SK-N-SH (cell line): Measurements from ENCODE around the gene ATP6V0C.
A peak's percentile ranks its signal among the peaks of the same experiment; 100 is the strongest.
"Not testable (repeated sequence)": the region's sequence is repeated elsewhere in the genome, so short reads cannot be mapped to it uniquely, and the experiment has no call there.

ENCODE experiments used
- CTCF ChIP-seq: fragments of 200-600 bp; sonication (generic); IDR thresholded peaks from 2 replicates; pipeline ENCODE4 v1.6.1; 2017; ENCODE audit warnings: antibody characterized with exemption, mild to moderate bottlenecking, moderate library complexity
- GABPA ChIP-seq: IDR thresholded peaks from 2 replicates; pipeline ENCODE4 v1.4.0; 2012; ENCODE audit warnings: low read depth, mild to moderate bottlenecking
- GATA2 ChIP-seq: sonication (generic); formaldehyde crosslinking; IDR thresholded peaks from 2 replicates; pipeline ENCODE4 v1.5.0; 2020; ENCODE audit warnings: mild to moderate bottlenecking, missing genetic modification reagents
- MXI1 ChIP-seq: IDR thresholded peaks from 2 replicates; pipeline ENCODE4 v1.6.1; 2012; ENCODE audit warnings: mild to moderate bottlenecking, low read depth, low read length, improper control_type of control experiment
- NRF1 ChIP-seq: IDR thresholded peaks from 2 replicates; pipeline ENCODE4 v1.6.1; 2012; ENCODE audit warnings: low read depth, mild to moderate bottlenecking, low read length
- SIN3A ChIP-seq: IDR thresholded peaks from 2 replicates; pipeline ENCODE4 v1.6.1; 2012; ENCODE audit warnings: low read depth, mild to moderate bottlenecking, low read length, moderate library complexity, borderline replicate concordance
- YY1 ChIP-seq: IDR thresholded peaks from 2 replicates; pipeline ENCODE4 v1.4.0; 2012; ENCODE audit warnings: low read depth, mild to moderate bottlenecking
- TF ChIP-seq, protein P1 (sequence below): IDR thresholded peaks from 2 replicates; pipeline ENCODE4 v1.4.0; 2012; ENCODE audit warnings: low read depth
- TF ChIP-seq, protein P2 (sequence below): IDR thresholded peaks from 2 replicates; pipeline ENCODE4 v1.6.1; 2012; ENCODE audit warnings: mild to moderate bottlenecking, low read depth, low read length, moderate library complexity

- TF ChIP-seq GATA2 (CRISPR knock-in tag); MXI1; NRF1; YY1; SIN3A; GABPA: not testable (repeated sequence)
- peak; percentile 54 for TF ChIP-seq CTCF
- TF ChIP-seq, protein P1, sequence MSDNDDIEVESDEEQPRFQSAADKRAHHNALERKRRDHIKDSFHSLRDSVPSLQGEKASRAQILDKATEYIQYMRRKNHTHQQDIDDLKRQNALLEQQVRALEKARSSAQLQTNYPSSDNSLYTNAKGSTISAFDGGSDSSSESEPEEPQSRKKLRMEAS: not testable (repeated sequence)
- TF ChIP-seq, protein P2, sequence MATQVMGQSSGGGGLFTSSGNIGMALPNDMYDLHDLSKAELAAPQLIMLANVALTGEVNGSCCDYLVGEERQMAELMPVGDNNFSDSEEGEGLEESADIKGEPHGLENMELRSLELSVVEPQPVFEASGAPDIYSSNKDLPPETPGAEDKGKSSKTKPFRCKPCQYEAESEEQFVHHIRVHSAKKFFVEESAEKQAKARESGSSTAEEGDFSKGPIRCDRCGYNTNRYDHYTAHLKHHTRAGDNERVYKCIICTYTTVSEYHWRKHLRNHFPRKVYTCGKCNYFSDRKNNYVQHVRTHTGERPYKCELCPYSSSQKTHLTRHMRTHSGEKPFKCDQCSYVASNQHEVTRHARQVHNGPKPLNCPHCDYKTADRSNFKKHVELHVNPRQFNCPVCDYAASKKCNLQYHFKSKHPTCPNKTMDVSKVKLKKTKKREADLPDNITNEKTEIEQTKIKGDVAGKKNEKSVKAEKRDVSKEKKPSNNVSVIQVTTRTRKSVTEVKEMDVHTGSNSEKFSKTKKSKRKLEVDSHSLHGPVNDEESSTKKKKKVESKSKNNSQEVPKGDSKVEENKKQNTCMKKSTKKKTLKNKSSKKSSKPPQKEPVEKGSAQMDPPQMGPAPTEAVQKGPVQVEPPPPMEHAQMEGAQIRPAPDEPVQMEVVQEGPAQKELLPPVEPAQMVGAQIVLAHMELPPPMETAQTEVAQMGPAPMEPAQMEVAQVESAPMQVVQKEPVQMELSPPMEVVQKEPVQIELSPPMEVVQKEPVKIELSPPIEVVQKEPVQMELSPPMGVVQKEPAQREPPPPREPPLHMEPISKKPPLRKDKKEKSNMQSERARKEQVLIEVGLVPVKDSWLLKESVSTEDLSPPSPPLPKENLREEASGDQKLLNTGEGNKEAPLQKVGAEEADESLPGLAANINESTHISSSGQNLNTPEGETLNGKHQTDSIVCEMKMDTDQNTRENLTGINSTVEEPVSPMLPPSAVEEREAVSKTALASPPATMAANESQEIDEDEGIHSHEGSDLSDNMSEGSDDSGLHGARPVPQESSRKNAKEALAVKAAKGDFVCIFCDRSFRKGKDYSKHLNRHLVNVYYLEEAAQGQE: not testable (repeated sequence)
Observed at GRCh38 chr16:2539845-2540458, 26.2 kb downstream of the ATP6V0C start.
